ENCODE data around the gene TNFAIP8L3.

Gene TNFAIP8L3

DNA sequence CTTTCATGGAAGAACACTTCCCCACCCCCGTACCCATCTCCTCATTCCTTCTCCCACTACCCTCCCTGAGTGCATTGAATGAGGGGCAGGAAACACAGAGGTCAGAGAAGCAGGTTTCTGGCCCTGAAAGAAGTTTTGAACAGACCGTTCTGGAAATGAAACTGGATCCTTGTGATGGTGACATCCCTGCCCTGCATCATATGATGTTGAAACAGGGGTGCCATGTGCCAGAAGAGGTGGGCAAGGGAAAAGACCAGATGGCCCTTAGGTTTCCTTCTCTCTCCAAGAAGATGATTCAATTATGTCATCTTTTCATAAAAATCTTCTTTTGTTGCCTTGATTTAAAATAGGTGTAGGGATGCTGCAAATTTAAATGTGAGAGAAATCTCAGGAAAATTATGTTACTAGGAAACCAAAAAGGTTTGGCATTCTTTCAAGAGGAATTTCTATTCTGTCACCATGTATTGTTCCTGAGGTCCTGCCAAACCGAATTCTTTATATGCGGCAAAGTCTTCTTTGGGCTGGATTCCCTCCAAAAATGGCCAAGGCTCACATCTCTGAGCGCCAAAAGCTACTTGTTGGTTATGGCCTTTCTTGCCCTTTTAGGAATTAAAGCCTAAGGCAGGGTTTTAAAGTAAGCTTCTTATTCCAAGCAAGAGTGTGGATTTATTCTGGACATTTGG lies 19.9 kb upstream of the TNFAIP8L3 start:
- DNase-seq (ENCODE audit: low spot score) = no peak

DNA sequence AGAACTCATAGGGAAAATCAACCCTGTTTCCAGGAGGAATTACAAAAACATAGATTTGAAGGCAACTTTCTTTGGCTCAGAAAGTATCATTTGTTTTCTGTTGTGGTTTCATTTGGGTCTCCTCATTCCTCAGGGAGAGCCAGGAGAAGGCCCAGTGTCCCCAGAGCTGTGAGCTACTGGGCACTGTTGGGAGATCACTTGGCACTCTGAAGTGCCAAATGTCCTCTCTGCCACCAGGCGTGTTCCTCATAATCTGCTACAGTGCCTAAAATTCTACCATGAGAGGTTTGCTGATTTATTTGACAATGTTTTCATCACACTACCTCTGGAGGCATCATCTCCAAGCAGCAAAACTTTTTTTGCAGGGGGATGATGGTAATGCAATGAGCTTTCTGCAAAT lies 17.4 kb upstream of the TNFAIP8L3 start:
- no peak for DNase-seq (ENCODE audit: low spot score)

DNA sequence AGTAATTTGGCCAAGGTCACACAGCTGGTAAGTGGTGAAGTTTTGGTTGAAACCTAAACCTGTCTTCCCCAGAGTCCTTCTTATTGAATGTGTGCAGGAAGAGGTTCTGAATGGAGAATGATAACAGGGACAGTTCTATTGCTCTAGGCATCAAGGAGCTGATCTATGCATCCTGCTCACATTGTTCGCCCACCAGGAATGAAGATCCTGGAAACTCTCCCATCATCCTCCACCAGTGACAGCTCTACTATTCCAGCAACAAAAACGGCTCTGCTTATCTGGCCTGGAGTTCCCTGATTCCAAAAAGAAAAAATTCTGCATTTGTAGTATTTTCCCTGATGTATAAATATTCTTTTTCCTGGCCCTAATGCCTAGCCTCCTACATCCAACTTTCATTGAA lies 16.4 kb upstream of the TNFAIP8L3 start:
- no peak for DNase-seq (ENCODE audit: low spot score)

DNA sequence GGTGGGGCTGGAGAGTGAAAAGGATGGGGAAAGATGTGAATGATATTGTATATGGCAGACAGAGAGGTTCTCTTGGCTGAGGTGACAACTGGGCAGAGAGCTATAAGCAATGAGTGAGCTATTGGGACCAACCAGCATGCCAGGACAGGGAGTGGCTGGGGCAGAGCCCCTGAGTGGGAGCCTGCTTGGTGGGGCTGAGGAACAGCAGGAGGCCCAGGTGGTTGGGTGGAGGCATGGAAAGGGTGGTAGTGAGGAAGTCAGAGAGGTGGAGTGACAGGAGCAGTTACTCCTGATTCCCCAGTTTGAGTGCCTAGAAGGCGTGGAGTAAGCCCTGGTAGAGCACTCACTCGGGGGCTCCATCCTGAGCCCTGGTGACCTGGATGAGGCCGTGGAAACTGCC lies 15.5 kb upstream of the TNFAIP8L3 start:
- no peak for DNase-seq (ENCODE audit: low spot score)

DNA sequence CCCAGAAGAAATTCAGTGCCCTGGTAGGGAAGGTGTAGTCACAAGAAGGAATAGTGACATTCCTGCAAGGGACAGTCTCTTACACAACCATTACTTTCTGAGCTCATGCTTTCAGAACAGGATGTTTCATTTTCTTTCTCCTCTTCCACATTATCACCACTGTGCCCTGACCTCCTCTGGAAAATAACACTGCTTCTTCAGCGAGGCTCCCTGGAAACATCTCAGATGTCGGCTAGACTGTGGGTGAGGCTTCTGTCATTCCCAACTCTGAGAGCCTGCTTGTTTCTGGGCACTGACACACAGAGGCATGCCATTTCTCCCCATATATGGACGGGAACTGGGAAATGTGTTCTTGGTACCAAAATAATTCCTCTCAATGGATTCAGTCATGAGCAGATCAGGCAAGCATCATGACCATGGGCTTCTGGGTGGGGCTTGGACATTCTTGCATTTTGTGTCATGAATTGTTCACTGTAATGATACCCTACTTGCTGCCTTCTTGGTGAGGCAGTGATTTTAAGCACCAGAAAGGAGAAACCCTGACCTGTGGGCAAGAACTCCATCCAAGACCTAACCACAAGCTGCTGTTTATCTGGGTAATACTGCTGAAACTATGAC lies 14.3 kb upstream of the TNFAIP8L3 start:
- no peak for DNase-seq (ENCODE audit: low spot score)

DNA sequence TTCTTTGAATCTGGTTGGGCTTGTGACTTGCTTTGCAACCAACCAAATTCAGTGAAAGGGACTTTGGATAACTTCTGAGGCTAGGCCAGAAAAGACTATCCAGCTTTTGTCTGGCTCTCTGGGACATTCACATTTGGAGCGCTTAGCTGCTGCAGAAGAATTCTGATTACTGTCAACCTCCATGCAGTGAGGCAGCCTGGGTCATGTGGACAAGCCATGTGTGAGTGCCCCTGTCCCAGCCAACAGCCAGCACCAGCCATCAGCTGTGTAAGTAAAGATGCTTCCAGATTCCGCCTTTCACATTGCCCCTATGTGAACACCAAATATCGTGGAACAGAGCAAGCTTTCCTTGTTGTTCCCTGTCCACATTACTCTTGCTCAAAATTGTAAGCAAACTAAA lies 12.9 kb upstream of the TNFAIP8L3 start:
- no peak for DNase-seq (ENCODE audit: low spot score)

DNA sequence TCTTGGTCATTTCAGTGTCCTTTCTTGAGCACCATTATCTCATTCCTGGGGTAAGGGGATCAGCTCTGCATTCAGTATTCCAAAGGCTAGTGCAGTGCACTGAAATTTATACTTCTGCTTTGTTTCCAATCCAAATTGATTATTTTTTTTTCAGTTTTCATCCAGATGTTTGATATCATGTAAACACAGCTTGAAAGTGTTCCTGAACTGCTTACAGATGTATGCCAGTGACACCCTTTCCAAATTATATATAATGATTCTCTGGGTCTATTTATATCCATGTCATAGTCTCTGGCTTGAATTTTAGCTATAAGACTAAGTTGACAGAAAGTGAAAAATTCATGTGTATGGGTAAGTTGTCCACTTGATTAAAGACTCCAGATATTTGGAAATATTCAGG lies 11.8 kb upstream of the TNFAIP8L3 start:
- DNase-seq (ENCODE audit: low spot score) = no peak

DNA sequence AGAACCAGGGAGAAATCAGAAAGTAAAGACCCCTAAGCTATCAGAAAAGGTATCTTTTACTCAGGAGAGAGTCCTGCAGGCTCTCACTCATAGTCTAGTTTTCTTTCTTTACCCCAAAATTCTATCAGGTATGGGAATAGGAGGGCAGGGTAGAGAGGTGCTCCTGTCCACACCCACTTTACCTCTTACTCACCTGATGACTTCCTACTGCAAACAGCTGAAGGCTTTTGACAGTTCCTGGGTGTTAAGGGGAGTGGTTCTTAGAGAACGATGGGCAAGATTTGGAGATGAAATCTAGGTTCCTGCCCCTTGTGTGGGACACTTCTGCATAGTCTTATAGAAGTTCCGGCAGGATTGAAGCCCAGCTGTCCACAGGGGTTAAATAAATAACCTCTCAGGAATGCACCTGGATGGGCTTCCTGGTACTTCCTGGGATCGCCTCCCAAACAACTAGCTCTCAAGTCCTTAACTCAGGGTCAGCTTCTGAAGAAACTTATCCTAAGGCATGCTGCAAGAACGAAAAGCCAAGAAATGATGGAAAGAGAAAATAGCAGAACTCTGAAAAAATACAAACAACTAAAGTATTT lies 10.8 kb upstream of the TNFAIP8L3 start:
- no peak for DNase-seq (ENCODE audit: low spot score)

DNA sequence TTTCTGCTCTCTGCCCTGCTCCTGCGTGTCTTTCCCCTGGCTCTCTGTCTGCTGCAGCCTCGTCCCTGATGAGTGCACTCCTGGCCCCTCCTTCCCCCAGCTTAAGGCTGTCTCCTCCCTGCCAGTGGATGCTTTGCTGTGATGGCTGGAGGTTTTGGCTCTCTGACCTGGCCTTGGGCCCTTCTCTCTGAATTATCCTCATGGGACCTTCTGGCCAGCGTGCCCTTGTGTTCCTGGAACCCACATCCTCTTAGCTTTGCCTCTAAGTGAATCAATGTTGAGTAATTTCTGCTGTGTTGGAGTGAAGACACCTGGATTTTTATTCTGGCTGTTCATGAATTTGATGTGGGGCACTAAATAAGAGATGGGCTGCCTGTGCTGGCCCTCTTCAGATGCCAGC lies 9.8 kb upstream of the TNFAIP8L3 start:
- DNase-seq (ENCODE audit: low spot score) = peak; percentile 8

DNA sequence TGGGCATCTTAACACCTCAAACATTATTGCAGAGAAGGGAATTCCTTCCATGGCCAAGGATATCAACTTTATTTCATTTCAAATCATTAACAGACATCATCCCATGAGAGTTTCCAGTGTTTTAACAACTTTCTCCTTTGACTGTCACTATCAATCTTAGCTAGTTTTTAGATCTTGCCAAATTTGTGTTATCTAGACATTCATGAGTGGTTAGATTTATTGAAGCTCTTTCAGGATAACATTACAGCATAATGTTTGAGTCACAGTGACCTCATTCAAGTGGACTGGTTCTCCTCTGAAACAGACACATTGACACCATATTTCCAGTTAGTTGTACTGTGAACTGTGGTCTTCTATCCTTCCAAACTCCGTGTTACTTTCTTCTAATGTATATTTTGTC lies 8.6 kb upstream of the TNFAIP8L3 start:
- DNase-seq (ENCODE audit: low spot score) = no peak

DNA sequence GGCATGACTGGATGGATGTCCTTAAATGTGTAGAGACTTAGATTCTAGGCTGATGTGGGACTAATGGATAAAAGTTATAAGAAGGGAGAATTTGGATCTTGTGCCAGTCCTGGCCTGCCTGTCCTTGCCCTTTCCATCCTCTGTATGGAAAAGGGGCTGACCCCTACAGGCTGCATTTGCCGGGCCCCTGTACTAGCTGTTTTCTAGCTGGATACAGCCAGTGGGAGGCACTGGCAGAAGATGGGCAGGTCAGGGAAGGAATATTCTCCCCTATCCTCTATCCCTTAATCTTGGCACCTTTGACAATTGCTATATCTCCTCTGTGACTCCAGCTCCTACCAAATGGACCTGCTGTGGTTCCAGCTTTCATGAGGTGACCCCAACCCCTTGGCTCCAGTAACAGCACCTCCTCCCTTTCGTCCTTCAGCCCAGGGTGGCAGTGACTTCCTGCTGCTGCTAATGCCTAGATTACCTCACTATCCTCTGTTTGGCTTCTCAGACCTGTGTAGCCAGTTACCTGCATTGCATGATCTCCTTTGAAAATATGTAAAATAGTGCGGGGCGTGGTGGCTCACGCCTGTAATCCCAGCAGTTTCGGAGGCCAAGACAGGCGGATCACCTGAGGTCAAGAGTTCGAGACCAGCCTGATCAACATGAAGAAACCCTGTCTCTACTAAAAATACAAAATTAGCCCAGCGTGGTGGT lies 6.2 kb upstream of the TNFAIP8L3 start:
- DNase-seq (ENCODE audit: low spot score) = no peak

DNA sequence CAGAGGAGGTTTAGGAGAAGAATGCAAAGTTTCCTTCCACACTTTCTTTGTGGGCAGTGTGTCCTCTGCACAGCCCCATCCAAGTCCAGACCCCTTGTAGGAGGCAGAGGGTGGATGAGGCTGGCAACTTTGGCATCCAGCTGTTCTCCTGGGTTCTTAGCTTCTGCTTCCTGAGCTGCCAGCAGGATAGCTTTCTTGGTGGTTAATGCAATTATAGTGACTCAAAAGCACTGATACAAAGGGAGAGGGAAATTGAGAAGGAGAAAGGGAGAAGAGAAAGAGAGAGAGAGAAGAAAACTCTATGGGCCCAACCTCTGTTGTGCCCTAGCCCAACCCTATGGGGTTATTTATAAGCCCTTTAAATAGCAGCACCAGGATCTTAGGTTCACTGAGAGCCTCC lies 4.5 kb upstream of the TNFAIP8L3 start:
- no peak for DNase-seq (ENCODE audit: low spot score)

DNA sequence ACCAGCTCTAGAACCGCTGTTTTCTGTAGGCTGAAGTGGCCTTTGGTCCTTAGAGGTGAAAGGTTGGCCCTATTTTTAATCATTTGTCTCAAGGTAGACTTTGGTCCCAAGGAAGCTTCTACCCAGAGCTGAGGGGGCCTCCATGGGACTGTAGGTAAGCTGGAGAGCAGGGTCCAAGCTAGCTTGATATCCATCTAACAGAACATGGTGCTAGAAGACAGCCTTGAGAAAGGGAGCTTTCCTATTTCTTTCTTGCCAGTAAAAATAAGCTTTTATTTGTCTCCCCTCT lies 3.6 kb upstream of the TNFAIP8L3 start:
- DNase-seq (ENCODE audit: low spot score) = no peak

DNA sequence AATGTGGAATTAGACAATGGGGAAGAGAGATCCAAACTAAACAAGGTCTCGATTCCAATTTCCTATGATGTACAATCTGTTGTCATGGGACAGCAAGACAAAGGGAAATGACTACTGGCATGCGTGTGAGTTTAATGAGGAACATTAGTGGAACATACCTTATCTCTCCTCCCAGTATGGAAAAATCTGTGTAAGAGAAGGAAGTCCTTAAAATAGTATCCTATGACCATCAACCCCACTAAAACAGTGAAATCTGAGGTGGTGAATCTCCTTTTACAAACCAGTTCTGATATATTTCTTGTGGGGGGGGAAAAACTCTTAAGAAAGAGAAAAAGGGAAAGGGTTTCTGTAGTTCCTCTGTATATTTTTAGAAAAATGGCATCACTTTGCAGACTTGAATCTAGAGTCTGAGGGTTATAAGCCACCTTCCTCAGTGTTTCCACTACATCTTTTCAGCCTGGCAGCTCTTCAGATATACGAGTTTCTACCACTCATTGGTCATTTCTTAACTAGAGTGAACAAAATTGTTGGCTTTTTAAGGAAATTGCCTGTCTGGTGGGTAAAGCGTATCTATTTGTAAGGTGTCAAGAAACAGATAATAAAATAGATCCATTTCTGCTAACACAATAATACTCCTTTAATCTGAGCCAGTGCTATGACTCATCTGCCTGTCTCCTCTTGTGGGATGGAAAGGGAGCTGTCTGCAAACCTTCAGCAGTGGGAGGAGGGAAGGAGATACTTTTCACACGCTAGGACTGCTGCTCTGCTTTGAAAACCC lies 3.0 kb upstream of the TNFAIP8L3 start:
- no peak for DNase-seq (ENCODE audit: low spot score)

DNA sequence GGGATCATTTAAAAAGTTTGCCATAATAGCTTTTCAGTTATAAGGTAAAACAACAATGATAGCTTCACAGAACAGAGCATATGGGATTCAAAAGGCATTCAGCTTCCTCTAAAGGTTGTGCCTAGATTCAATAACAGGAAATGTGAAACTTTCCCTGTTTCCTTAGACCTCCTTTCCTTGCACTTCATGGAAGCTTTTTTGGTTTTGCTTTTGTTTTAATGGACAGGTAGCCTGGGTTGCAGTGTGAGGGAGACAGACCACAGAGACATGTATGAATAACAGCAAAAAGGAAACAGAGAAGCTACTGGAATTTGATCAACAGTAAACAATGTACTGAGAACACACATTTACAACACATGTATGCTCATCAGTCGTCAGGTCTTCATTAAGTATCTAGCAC lies 2.3 kb upstream of the TNFAIP8L3 start:
- no peak for DNase-seq (ENCODE audit: low spot score)

DNA sequence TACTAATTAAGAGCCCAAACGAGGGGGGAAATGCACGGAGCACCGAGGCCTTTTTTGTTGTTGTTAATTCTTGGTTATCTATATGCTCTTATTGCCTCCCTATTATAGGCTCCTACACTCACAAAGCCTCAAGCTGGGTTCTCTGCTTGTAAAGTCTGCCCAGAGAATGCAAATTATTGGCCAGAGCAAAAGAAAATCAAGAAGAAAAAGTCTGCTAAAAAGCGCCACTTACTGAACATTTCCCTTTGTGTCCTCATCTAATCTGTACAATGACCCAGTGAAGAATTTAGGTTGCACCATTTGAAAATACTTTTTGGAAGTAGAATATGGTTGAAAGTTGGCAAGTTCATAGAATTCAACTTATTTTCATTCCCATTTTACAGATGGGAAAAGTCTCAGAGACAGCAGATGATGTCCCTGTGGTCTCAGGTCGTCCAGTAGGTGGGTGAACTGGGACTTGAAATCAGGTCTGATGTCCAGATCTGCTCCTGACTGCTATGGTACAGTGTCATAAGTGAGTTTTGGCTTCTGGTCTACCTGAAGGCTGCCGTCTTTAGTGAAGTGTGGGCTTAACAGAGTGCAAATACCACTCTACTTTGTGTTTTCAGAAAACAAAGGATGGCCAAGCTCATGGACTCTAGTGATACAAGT lies 1.1 kb upstream of the TNFAIP8L3 start:
- no peak for DNase-seq (ENCODE audit: low spot score)

DNA sequence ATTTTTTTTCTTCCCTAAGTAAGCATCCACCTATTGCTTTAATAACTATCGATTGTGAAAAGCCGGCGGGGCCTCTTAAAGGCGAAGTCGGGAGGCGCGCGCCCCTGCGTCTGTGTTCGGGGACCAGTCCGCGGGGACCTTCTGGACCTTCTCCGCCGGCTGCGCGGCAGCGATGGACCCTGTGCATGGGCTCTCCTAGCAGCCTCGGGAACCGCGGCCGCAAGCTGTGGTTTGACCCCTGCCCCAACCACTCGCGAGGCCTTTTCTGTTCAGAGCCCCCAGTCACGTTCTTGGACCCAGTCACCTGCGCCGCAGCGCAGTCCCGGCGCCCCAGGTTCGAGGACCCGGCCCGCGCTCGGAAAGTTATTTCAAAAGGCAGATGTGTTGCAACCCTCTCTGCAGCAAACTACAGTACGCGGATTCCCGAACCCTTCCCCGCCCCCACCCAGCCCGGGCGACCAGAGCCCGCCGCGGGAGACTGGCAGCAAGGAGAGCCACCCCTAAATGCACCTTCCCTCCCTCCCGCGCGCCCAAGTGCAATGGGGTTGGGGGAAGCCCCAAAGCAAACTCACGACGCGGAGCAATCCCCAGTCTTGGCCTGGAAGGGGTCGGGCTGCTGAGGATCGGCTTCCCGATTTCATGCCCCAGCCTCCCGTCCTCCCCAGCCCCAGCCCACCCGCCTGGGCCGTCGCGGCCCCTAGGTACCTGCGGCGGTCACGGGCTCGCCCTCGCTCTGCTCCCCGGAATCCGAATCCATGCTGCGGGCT lies 684 bp downstream of the TNFAIP8L3 start:
- DNase-seq (ENCODE audit: low spot score) = no peak

DNA sequence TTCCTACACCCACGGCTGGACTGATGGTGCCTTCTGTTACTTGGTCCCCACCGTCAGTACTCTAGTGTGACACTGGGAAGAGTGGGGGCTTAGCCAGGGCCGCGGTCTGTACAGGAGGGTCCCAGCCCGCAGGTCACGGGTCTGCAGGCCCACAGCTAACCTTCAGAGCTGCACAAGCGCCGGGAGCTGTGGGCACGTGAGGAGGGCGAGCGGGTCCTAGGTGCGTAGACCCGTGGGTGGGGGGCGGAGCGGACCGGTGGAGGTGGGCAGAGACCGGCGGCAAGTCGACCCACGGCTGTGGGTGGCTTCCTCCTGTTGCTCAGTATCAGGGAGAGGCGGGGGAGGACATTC lies 1.2 kb downstream of the TNFAIP8L3 start:
- no peak for DNase-seq (ENCODE audit: low spot score)

DNA sequence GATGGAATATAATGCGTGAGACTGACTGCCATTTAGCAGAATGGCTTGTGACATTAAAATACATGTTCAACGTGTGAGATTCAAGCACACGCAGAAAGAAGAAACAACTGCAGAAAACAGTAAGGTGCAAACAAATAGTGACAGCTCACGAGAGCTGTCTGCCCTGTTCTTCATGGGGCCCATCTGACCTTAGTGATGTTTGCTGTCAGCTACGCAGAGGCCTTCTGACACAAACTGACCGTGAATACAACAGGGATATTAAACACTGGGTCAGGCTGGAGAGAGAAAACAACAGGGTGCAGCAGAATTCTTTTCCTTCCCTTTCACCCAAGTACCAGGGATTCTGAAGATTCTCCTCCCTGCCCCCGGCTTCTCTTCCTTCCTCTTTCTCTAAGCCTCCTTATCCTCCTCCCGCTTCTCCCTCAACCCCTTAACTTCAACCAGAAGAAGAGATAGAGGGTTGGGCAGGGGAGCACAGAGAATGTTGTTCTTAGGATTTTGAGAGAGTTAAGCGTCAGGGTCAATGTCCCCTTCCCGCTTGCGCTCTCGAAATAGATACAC lies 2.1 kb downstream of the TNFAIP8L3 start:
- no peak for DNase-seq (ENCODE audit: low spot score)

DNA sequence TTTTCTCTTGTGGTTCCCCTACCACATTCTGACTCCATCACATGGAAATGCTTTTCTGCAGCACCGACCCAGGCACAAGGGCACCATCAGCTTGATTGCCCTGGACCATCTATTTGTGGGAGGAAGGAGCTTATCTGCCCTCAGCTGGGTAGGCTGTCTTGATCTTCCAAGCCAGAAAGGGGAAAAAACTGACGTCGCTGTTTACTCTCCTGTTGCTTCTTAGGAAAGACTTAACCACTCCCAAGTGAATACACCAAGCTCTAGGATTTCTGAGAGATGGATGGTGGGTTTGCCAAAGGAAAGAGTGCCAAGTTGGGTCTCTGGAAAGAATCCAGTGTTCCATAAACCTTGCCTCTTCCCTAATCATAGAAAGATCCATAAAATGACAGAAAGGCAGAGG lies 4.0 kb downstream of the TNFAIP8L3 start:
- no peak for DNase-seq (ENCODE audit: low spot score)

Measured in Ammon's horn (tissue), 1 donor.